RWPE1 (cell line): ENCODE data around the gene ZNF37A.
"Not testable (repeated sequence)": the region's sequence is repeated elsewhere in the genome, so short reads cannot be mapped to it uniquely, and the experiment has no call there.

ENCODE experiments used
- CTCF ChIA-PET: fragments of 350-600 bp; sonication (Branson Sonifier 250); formaldehyde crosslinking; extraction: SDS; loops from one replicate; lab custom pipeline; 2021; lab: Yijun Ruan, JAX
- POLR2A ChIA-PET: fragments of 400-600 bp; formaldehyde crosslinking; extraction: SDS; loops from one replicate; lab custom pipeline; 2020; ENCODE audit warnings: antibody characterized with exemption; ENCODE audit not compliant: low non-redundant PET; lab: Yijun Ruan, JAX
- DNase-seq: peaks from one replicate; pipeline ENCODE4 v3.0.0; 2012; ENCODE audit warnings: low spot score
- H3K27ac ChIP-seq: fragments of 450-650 bp; 2 replicates; pipeline ENCODE4 v1.5.1; 2017
- CTCF ChIP-seq: fragments of 450-650 bp; conservative IDR thresholded peaks from 2 replicates; pipeline ENCODE4 v1.5.1; 2017; ENCODE audit warnings: low read depth, mild to moderate bottlenecking

Gene ZNF37A

GRCh38 chr10:38070501-38070900, 23.6 kb upstream of the ZNF37A start:
- CTCF ChIA-PET = interaction anchor here (0.6 to 1.0 kb wide), 2 partner anchors 10 to 94 kb away, joined by 3 to 5 read pairs; no protein-coding TSS in a partner anchor
- DNase-seq = no peak

GRCh38 chr10:38072552-38072951, 21.6 kb upstream of the ZNF37A start:
- TF ChIP-seq CTCF = no peak
- no peak for DNase-seq
- ChIA-PET POLR2A (no interaction called here), CTCF (no interaction called here)
- H3K27ac ChIP-seq = no peak overlapping the region

More at GRCh38 chr10:38070501-38070900, 23.6 kb upstream of the ZNF37A start:
- POLR2A ChIA-PET = no interaction called here
- no peak overlapping the region for H3K27ac ChIP-seq
- no peak for TF ChIP-seq CTCF

- ChIA-PET POLR2A (no interaction called here), CTCF (no interaction called here)
- no peak for TF ChIP-seq CTCF
- no peak for DNase-seq
- no peak overlapping the region for H3K27ac ChIP-seq
These were observed 17.4 kb upstream of the ZNF37A start for GRCh38 chr10:38076687-38077086.

- POLR2A ChIA-PET = not testable (repeated sequence)
These were observed 819 bp upstream of the ZNF37A start for GRCh38 chr10:38093318-38093717.

GRCh38 chr10:38093816-38094157, 350 bp upstream of the ZNF37A start:
- TF ChIP-seq CTCF = no peak
- DNase-seq = no peak
- ChIA-PET POLR2A (no interaction called here), CTCF (interaction anchor here (0.6 kb wide), 1 partner anchor 105 kb away, joined by 7 read pairs; no protein-coding TSS in a partner anchor)
- H3K27ac ChIP-seq = peak overlapping the region; percentile 79

More at GRCh38 chr10:38093318-38093717, 819 bp upstream of the ZNF37A start:
- CTCF ChIA-PET, DNase-seq, H3K27ac ChIP-seq: not testable (repeated sequence)

GRCh38 chr10:38094927-38095574, 914 bp downstream of the ZNF37A start:
- CTCF ChIA-PET = no interaction called here

More at GRCh38 chr10:38094927-38095574, 914 bp downstream of the ZNF37A start:
- POLR2A ChIA-PET = no interaction called here
- TF ChIP-seq CTCF = no peak
- DNase-seq = peak; percentile 3
- peak overlapping the region; percentile 79 for H3K27ac ChIP-seq
